Bronchial epithelial cell (primary cell): ENCODE results near the gene CCL27. TPM values are rescaled to one million over a fixed set of nuclear protein-coding genes. Genes with fewer than 3 reads are reported as not detected.

ENCODE experiments used
- DNase-seq: peaks from one replicate; pipeline ENCODE4 v3.0.0-alpha.2; 2010; ENCODE audit warnings: low read depth
- FAIRE-seq: peaks from 2 replicates; lab custom pipeline; 2011; peaks lifted over from hg19 to GRCh38; lab: Jason Lieb, UNC
- H3K27me3 ChIP-seq: 2 replicates; pipeline ENCODE4 v1.5.1; 2011; ENCODE audit warnings: low read length; ENCODE audit not compliant: control insufficient read depth, insufficient read depth
- H3K36me3 ChIP-seq: 2 replicates; pipeline ENCODE4 v1.5.1; 2011; ENCODE audit warnings: low read length; ENCODE audit not compliant: control insufficient read depth, insufficient read depth
- H3K4me3 ChIP-seq: 2 replicates; pipeline ENCODE4 v1.5.1; 2011; ENCODE audit warnings: mild to moderate bottlenecking, low read depth, low read length, control low read depth
- total RNA-seq: library from RNA; depleted of rRNA; stranded (reverse); fragments of >200 nt; gene quantifications from 2 replicates; pipeline ENCODE4 v1.2.1, GENCODE V29; 2014
- TF ChIP-seq, protein P1 (sequence below): IDR thresholded peaks from 2 replicates; pipeline ENCODE4 v1.5.1; 2011; ENCODE audit warnings: mild to moderate bottlenecking, moderate library complexity, low read length, control low read depth, inconsistent platforms; ENCODE audit not compliant: insufficient read depth, severe bottlenecking

The CCL27 gene
- total RNA-seq, 1 donor from 2014 or later, result 0.26 TPM

DNA sequence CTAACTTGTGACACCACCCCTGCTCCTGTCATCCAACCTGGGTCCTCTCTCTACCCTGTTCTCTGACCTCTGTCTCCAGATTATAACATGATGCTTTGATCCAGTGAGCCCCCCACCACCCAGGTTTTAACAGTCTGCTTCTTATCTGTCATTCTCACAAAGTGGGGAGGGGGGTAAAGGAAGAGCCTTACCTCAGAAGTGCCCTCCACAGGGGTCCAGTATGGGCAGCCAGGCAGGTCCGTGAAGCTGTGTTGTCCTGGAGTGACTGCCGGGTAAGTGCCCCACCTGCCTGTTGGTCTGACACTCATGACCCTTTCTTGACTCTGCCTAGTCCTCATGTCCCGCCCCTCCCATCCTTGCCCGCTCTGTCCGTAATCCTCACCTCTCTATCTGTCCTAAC, 7.1 kb downstream of the CCL27 start:
- DNase-seq (no peak), FAIRE-seq (no peak)
- H3K36me3 ChIP-seq, result no peaks in the 10 kb centered on the region
- no peaks in the 10 kb centered on the region for H3K27me3 ChIP-seq
- H3K4me3 ChIP-seq, result no peak overlapping the region
- TF ChIP-seq, protein P1, sequence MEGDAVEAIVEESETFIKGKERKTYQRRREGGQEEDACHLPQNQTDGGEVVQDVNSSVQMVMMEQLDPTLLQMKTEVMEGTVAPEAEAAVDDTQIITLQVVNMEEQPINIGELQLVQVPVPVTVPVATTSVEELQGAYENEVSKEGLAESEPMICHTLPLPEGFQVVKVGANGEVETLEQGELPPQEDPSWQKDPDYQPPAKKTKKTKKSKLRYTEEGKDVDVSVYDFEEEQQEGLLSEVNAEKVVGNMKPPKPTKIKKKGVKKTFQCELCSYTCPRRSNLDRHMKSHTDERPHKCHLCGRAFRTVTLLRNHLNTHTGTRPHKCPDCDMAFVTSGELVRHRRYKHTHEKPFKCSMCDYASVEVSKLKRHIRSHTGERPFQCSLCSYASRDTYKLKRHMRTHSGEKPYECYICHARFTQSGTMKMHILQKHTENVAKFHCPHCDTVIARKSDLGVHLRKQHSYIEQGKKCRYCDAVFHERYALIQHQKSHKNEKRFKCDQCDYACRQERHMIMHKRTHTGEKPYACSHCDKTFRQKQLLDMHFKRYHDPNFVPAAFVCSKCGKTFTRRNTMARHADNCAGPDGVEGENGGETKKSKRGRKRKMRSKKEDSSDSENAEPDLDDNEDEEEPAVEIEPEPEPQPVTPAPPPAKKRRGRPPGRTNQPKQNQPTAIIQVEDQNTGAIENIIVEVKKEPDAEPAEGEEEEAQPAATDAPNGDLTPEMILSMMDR, result no peak

DNA sequence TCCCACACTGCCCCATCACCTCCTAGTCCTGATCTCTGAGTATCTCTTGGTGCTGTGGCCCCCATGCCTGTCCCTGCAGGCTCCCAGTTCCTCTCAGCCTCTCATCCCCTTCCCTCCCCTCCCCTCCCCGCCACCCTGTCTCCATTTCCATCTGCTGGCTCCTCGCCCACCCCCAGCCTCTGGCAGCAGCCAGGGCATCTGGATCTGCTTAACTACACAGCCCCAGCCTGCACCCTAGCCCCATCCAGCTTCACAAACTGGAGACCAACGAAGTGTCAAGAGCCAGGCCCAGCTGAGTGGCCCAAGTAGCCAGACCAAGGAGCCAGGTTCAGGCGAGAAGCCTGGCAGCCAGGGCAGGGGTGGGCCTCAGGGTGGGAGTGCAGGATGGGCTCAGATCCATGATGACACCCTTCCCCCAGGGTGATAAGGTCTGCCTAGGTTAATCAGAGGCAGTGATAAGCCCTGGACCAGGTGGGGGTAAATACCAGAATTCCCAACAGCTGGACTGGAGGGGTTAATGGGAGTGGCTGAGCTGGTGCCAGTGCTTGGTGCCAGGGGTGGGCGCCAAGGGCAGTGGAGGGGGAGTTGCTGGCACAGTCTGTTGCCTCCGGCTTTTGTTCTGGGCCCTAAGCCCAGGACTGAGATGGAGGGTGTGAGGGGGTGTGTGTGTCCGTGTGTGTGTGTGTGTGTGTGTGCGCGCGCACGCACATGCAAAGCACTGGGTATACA, 8.0 kb downstream of the CCL27 start:
- Histone ChIP-seq H3K27me3 (no peaks in the 10 kb centered on the region), H3K36me3 (no peaks in the 10 kb centered on the region), H3K4me3 (no peak overlapping the region)
- no peak for DNase-seq
- TF ChIP-seq, protein P1, result no peak
- FAIRE-seq, result no peak

DNA sequence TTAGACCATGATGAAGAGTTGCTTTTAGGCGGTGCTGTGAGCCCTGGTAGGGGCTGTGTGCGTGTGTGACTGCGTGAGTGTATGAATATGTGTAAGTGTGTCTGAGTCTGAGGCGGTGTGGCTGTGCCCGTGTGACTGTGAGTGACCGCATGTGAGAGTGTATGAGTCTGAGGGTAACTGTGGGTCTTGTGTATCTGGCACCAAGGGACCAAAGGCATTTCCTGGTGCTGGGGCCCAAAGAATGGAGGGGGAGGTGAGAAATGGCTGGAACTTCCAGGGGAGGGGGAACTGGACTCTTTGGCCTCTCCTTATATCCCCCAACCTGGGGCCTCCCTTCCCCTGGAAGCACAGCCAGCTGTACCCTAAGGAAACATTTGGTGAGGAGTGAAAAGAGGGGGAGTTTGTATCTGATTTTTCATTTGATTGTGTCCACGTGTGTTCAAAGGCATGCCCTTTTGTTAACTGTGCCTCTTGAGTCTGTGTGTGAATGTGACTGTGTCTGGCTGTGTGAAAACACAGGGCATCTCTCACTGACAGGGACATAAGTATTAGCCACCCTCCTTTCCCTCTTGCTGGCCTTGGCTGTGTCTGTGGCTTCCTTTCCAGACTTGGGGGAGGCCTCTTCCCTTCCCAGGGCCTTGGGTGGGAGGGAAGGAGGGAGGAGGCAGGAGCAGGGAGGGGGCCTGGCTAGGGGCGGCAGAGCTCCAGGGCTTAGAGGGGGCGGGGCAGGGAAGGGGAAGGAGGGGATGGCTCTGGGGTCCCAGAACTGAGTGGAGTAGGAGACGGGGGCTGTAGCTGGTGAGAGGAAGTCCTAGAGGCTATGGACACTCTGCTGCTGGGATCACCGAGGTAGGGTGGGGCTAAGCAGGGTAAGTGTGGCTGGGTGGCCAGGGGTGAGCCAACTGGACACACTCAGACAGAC, 9.0 kb downstream of the CCL27 start:
- DNase-seq, result no peak
- peaks cover 1% of the 10 kb centered on the region for H3K36me3 ChIP-seq
- H3K27me3 ChIP-seq, result no peaks in the 10 kb centered on the region
- no peak for FAIRE-seq
- TF ChIP-seq, protein P1, result no peak
- no peak overlapping the region for H3K4me3 ChIP-seq

DNA sequence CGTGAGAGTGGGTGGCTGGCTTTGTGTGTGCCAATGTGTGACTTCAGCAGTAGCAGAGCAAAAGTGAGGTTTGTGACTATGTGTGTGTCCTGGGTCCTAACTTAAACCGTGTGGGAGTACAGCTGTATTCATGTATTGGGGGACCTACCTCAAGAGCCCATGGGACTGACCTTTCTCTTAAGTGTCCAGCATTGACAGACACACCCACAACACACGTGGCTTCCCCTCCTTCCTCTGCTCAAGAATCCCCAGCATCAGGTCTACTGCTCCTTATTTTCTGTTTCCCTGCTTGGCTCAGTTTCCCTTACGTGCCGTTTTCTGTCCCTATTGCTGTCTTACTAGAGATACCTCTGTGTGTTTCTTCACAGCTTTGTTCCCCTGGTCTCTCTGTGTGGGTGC, 9.9 kb downstream of the CCL27 start:
- peak overlapping the region; percentile 15 for H3K4me3 ChIP-seq
- DNase-seq (no peak), FAIRE-seq (peak; percentile 7)
- peaks cover 1% of the 10 kb centered on the region for H3K36me3 ChIP-seq
- H3K27me3 ChIP-seq, result no peaks in the 10 kb centered on the region
- TF ChIP-seq, protein P1, result no peak

DNA sequence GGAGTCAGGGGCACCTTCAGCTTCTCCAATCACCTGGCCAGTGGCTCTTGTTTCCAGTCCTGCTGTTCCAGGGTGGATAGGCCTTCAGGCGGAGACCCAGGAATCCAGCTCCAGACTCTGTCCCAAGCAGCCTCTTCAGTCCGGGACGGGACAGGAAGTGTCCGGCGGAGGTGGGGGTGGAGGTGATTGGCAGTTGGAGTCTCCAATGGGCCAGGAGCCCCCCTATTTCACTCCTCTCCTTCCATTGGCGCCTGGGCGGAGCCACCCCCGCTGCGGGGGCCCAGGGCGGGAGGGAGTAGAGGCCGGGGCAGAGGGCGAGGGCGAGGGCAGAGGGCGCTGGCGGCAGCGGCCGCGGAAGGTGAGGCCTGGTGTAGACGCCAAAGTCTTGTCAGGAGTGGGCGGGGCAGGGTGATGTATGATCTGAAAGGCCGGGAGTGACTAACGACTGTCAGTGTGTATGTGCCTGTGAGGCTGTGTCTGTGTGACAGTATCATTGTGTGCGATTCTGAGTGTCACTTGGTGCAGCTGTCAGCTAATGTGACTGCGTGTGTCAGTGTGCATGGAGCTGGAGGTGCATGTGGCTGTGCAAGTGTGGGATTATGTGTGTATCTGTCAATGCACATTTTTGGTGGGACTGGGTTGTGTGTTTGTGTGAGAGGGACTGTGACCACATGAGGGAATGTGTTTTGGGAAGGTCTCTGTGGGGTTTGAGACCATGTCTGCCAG, 10.4 kb downstream of the CCL27 start, which contains the start of gene IL11RA:
TSS of gene IL11RA (plus strand) at position 310 of the 726 bp plus-strand sequence. CDS start 3,033 bp downstream, outside the sequence.
- peak within 1 kb of the TSS; percentile 15 for H3K4me3 ChIP-seq
- FAIRE-seq (peak; percentile 96), DNase-seq (peak; percentile 71)
- TF ChIP-seq, protein P1, result no peak
- H3K36me3 ChIP-seq, result peaks cover 1% of the 10 kb centered on the region
- H3K27me3 ChIP-seq, result no peaks in the 10 kb centered on the region
